HG03039 (cell line): ENCODE data around the gene GJC2.
"Not testable (repeated sequence)": the region's sequence is repeated elsewhere in the genome, so short reads cannot be mapped to it uniquely, and the experiment has no call there.

ENCODE experiments used
- ATAC-seq: cut with Tn5 transposase; IDR thresholded peaks from one replicate; pipeline ENCODE4 v1.9.1; 2021; ENCODE audit warnings: mild to moderate bottlenecking, moderate library complexity; ENCODE audit not compliant: unreplicated experiment

The GJC2 gene

GRCh38 chr1:228149406-228150119 lies at the start of gene GJC2:
GJC2 (plus strand) TSS chr1:228149930; CDS start chr1:228157759, 7,829 bp downstream.
- no peak for ATAC-seq

GRCh38 chr1:228100822-228101613 lies 48.7 kb upstream of the GJC2 start:
- ATAC-seq, result no peak

DNA sequence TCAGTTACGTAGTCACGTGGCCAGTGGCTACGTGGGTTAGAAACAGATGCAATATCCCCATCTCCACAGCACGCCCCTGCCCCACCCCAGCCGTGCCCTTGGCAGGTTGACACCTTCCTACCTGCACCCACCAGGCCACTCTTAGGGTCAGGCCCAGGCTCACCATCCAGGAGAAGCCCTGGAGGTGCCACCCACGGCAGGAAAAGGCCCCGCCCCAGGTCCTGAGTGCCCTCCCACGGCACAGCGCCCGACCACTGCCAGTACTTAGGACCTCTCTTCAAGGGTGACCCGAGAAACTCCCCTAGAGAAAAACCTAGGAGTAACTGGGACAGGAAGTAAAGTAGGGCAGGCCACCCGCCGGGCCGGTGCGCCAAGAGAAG lies 48.1 kb upstream of the GJC2 start:
- no peak for ATAC-seq

DNA sequence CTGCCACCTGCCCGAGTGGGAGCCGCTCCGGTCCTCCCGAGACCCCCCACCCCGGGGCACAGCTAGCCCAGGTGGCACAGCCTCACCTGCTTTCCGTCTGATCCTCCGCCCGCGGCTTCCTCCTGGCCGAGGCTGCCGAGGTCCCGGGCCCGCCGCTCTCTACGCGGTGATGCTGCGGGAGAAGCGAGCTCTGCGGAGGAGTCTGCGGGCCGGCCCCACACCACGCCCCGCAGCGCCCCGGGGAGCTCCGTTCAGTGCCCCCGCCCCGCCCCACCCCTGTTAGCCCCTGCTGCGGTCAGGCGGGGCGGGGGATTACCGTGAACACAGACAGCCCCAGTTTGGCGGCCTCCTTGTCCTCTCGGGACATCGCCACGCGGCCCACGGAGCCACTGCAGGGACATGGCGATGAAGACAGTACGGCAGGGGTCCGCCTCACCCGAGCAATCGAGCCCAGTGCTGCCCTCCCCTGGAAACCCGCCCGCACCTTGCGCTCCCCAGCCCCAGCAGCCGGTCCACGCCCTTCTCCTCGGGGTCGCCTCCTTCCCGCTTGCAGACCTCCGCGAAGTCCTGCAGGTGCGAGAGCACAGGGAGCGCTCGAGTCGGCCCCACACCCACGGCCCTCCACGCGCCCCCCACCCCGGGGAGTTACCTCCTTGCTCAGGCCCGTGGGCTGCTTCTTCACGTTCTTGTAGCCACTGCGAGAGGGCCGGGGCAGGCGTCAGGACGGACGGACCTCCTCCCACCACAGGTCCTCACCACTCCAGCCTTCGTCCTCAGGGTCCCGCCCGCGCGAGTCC lies 47.5 kb upstream of the GJC2 start:
- peak; percentile 2 for ATAC-seq

DNA sequence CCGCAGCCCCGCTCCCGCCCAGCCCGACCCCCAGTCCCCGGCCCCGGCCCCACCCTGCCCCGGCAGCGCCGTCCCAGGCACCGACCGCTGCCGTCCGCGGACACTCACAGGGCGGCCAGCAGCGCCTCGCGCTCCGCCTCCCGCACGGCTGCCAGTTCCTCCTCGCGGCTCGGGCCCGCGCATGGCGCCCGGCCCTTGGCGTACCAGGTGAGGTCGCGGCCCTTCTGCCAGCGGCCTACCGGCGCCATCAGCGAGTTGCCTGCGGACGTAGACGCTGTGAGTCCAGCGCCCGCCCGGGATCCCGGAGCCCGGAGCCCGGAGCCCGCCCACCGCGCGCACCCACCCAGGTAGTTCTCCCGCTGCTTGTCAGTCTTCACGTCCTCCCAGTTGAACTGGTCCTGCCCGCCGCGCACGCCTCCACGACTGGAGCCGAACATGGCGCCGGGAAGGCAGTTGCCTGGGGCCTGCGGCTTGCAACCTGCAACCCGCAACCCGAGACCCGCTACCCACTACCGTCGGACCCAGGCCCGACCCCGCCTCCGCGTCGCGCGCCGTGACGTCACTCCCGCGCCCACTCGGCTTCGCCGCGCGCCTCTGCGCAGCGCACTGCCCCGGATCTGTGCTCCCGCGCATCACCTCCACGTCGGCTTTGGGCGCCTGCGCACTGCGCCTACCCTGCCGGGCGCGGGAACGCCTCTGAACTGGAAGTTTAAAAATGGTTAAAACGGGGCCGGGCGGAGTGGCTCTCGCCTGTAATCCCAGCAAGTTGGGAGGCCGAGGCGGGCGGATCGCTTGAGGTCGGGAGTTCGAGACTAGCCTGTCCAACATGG lies 46.7 kb upstream of the GJC2 start, which contains the start of gene C1orf35:
C1orf35 (minus strand) TSS at position 535 of the 830 bp plus-strand sequence; CDS start at position 437, 98 bp downstream.
- ATAC-seq, result peak; percentile 61

DNA sequence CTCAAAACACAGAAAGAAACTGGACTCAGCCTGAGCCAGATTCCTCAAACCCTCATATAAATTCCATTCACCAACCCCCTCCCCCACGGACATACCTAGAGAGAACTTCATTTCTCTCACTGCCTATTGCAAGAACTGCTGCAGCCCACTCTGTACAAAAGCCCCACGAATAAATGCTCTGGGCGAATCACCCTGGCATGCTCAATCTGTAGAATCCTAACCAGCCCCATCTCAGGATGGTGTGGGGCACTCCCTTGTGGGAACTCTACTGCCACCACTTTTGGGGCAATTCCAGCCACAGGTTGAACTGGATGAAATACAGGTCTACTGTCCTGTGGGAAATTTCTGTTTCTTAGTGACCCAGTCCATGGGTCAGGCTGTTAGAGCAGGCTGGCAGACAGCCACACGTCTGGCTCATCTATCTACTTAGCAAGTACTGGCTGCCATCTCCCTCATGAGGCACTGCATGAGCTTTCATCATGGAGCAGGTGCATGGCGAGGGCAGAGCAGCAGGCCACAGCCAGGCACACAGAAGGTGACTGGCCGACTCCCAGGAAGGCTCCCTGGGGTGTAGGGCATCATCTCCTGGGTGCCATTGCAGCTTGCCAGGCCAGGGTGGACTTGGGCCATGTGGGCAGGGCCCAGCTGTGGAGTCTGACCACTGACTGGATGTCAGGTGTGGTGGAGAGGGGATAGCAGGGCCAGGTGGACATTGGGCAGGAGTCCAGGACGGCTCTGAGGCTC lies 45.0 kb upstream of the GJC2 start:
- ATAC-seq, result no peak

DNA sequence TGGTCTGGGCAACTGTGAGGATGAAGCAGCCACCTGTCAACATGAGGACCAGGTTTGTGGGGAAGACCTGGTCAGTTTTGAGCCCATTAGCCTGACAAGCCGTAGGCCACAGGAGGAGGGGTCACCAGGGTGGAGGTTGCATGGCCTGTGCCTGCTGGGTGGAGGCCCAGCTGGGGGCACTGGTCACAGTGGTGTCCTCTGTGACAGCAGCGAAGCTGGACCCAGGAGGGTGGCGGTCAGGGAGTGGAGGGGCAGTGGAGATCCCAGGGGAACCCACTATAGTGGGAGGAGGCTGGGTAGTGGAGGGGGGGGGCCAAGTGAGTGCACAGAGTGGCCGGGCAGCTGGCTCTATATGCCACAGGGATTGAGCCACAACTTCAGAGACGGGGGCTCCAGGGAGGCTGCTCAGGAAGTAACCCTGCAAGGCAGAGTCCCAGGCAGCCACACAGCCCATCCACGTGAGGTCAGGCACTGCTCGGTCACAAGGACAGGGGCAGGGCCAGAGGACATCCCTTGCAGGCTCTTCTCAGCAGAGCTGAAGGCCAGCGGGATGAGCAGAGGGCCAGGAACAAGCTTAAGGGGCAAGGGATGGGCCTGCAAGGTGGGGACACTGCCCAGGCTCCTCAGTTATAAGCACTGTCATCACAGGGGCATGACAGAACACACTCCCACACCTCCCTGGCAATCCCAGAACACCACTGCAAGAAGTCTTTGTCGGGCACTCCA lies 44.3 kb upstream of the GJC2 start:
- ATAC-seq, result no peak

GRCh38 chr1:228105996-228106799 lies 43.5 kb upstream of the GJC2 start:
- ATAC-seq, result no peak

DNA sequence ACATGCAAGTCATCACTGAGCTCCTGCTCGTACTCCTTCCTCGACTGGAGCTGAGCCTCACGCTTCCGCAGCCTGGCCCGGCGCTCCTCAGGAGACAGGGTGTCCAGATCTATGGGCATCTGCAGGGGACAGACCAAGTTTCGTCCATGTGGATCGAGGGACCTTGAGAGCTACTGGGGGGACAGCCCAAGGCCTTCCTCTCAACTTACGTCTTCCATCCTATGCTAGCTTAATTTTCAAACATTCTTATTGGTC lies 43.0 kb upstream of the GJC2 start:
- ATAC-seq, result no peak

DNA sequence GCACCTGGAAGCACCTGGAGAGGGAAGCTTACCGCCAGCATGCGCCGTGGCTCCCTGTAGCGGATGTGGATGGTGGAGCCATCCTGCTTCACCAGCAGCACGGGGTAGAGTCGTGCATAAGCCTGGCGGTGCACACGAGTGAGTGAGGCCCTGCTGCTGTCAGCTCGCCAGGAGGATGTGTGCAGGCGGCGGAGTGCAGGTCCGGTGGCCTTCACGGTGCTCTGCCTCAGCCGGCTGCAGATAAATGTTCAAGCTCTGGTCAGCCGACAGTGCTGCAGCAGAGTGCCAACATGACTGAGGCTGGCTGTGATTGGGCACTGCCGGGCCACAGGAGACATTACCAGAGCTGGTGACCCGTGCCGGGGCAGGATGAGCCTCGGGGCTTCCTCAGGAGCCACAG lies 42.1 kb upstream of the GJC2 start:
- no peak for ATAC-seq

GRCh38 chr1:228108055-228108690 lies 41.6 kb upstream of the GJC2 start:
- ATAC-seq, result no peak

- no peak for ATAC-seq
Observed at GRCh38 chr1:228108742-228109072, 41.0 kb upstream of the GJC2 start.

GRCh38 chr1:228109073-228109961 lies 40.4 kb upstream of the GJC2 start, which contains the start of gene MRPL55:
MRPL55 (minus strand) TSS chr1:228109299; CDS start chr1:228108260, 1,039 bp downstream.
- peak; percentile 83 for ATAC-seq

- ATAC-seq, result no peak
Observed at GRCh38 chr1:228109962-228110488, 39.7 kb upstream of the GJC2 start.

- no peak for ATAC-seq
Observed at GRCh38 chr1:228110556-228110955, 39.2 kb upstream of the GJC2 start.

GRCh38 chr1:228111315-228111714 lies 38.4 kb upstream of the GJC2 start:
- not testable (repeated sequence) for ATAC-seq

DNA sequence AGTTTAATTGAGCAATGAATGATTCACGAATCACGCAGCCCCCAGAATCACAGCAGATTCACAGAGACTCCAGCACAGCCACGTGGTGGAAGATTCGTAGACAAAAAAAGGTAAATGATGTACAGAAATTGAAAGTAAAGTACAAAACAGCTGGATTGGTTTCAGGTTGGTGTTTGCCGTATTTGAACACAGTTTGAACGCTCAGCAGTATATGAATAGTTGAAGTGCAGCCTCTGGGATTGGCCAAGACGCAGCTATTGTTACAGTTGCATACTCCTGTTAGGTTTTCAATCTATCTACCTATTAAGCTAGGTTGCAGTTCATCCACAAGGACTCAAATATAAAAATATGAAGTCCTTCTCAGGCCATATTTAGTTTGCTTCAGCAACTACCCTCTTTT lies 37.6 kb upstream of the GJC2 start:
- no peak for ATAC-seq
